ENCODE results near the gene MLLT1. TPM values are rescaled to one million over a fixed set of nuclear protein-coding genes. Genes with fewer than 3 reads are reported as not detected.

Gene MLLT1
- total and polyA plus RNA-seq, 10 of the 15 experiments (the other 5 are each of a cell fraction or from before 2014, with no cell fraction given), result 0.16 to 61.1 (median 8.5) TPM

GRCh38 chr19:6258812-6259311 lies 20.9 kb downstream of the MLLT1 start:
- Histone ChIP-seq H4K20me1 (ENCODE audit: control insufficient read depth, insufficient read depth) (no peaks in the 10 kb centered on the region), H3K4me2 (ENCODE audit: control insufficient read depth, insufficient read depth) (peak overlapping the region; percentile 36; the same call in 1 of the 2 replicates), H3K9me3 (replicated peaks; ENCODE audit: control insufficient read depth, insufficient read depth, low read length) (peaks cover 2% of the 10 kb centered on the region; the same call in 1 of the 3 replicates), H3K27me3 (replicated peaks in 1 of 2; ENCODE audit: control insufficient read depth in 2 of 2, insufficient read depth in 2 of 2, low read length in 1 of 2) (no peaks in the 10 kb centered on the region; a peak in 1 of 4 replicates), H3K79me2 (ENCODE audit: control insufficient read depth, insufficient read depth, low read length) (peaks cover 14% of the 10 kb centered on the region), H3K36me3 (ENCODE audit: control insufficient read depth in 2 of 2, insufficient read depth in 2 of 2, low read length in 1 of 2) (peaks cover 12 to 35% of the 10 kb centered on the region in 2 experiments), H3K27ac (ENCODE audit: control insufficient read depth, insufficient read depth) (peak overlapping the region; percentile 57; the same call in 1 of the 2 replicates), H2AFZ (ENCODE audit: control insufficient read depth, low read depth, low read length) (no peak overlapping the region), H3K4me3 (no peak overlapping the region), H3K9ac (ENCODE audit: control insufficient read depth, insufficient read depth, low read length) (no peak overlapping the region), H3K4me1 (ENCODE audit: control insufficient read depth, insufficient read depth, low read length) (peaks cover 22% of the 10 kb centered on the region)
- ChIA-PET RAD21 (ENCODE audit: unreplicated experiment) (interaction anchor here (0.7 kb wide), 1 partner anchor 73 kb away, joined by 4 read pairs; no protein-coding TSS in a partner anchor), SMC1A (ENCODE audit: uncharacterized antibody, unreplicated experiment) (interaction anchor here (0.6 to 1.3 kb wide), 3 partner anchors 24 to 212 kb away, joined by 3 read pairs; no protein-coding TSS in a partner anchor), CTCF (interaction anchor here (1.0 kb wide), 1 partner anchor 40 kb away, joined by 5 read pairs; no protein-coding TSS in a partner anchor), POLR2A (no interaction called here)
- no peak for ATAC-seq
- FAIRE-seq, result no peak
- no TSS peak for BruUV-seq (replicated peaks)
- in situ Hi-C loops (cut with MboI) (no loop called here), intact Hi-C loops (cut with micrococcal nuclease; ENCODE audit: unreplicated experiment) (no loop called here)
- no peak for DNase-seq (ENCODE audit: low read depth, low spot score)
- over 99% methylated on average over 15 of the region's 15 CpGs for WGBS (ENCODE audit: insufficient coverage, insufficient replicate concordance, low lambda C conversion rate, missing lambda C conversion rate)
- TF ChIP-seq CREB1 (IDR thresholded peaks at IDR 0.05; ENCODE audit: low read depth) (no peak), FOS (IDR thresholded peaks at IDR 0.05; ENCODE audit: borderline replicate concordance, extremely low read depth, insufficient read length) (no peak), ATF3 (IDR thresholded peaks at IDR 0.05; ENCODE audit: borderline replicate concordance, extremely low read depth, low read depth, low read length) (no peak)

- H3K4me2 ChIP-seq (ENCODE audit: control insufficient read depth, insufficient read depth), result no peak overlapping the region
- ATAC-seq, result no peak
- DNase-seq (ENCODE audit: low read depth, low spot score), result no peak
- H3K9ac ChIP-seq (ENCODE audit: control insufficient read depth, insufficient read depth, low read length), result no peak overlapping the region
- no peak for FAIRE-seq
- POLR2A ChIA-PET, result no interaction called here
- no peak overlapping the region for H2AFZ ChIP-seq (ENCODE audit: control insufficient read depth, low read depth, low read length)
- peaks cover 2% of the 10 kb centered on the region; the same call in 1 of the 3 replicates for H3K9me3 ChIP-seq (replicated peaks; ENCODE audit: control insufficient read depth, insufficient read depth, low read length)
- no peak overlapping the region for H3K27ac ChIP-seq (ENCODE audit: control insufficient read depth, insufficient read depth)
- in situ Hi-C loops (cut with MboI) (no loop called here), intact Hi-C loops (cut with micrococcal nuclease; ENCODE audit: unreplicated experiment) (no loop called here)
- RAD21 ChIA-PET (ENCODE audit: unreplicated experiment), result no interaction called here
- peaks cover 25% of the 10 kb centered on the region for H3K4me1 ChIP-seq (ENCODE audit: control insufficient read depth, insufficient read depth, low read length)
- H3K79me2 ChIP-seq (ENCODE audit: control insufficient read depth, insufficient read depth, low read length), result peaks cover 28% of the 10 kb centered on the region
- H3K36me3 ChIP-seq (ENCODE audit: control insufficient read depth in 2 of 2, insufficient read depth in 2 of 2, low read length in 1 of 2), result peaks cover 7 to 11% of the 10 kb centered on the region in 2 experiments; a peak in 3 of 4 replicates
- no peak overlapping the region for H3K4me3 ChIP-seq
- no TSS peak for BruUV-seq (replicated peaks)
- SMC1A ChIA-PET (ENCODE audit: uncharacterized antibody, unreplicated experiment), result no interaction called here
- CTCF ChIA-PET, result no interaction called here
- no peaks in the 10 kb centered on the region for H3K27me3 ChIP-seq (replicated peaks in 1 of 2; ENCODE audit: control insufficient read depth in 2 of 2, insufficient read depth in 2 of 2, low read length in 1 of 2)
- 98% methylated on average over 14 of the region's 14 CpGs for WGBS (ENCODE audit: insufficient coverage, insufficient replicate concordance, low lambda C conversion rate, missing lambda C conversion rate)
- no peaks in the 10 kb centered on the region for H4K20me1 ChIP-seq (ENCODE audit: control insufficient read depth, insufficient read depth)
- TF ChIP-seq ZBED1 (IDR thresholded peaks at IDR 0.05; ENCODE audit: borderline replicate concordance) (no peak), ZBTB4 (CRISPR knock-in tag; IDR thresholded peaks at IDR 0.05) (no peak), EZH2 (IDR thresholded peaks at IDR 0.05; ENCODE audit: borderline replicate concordance, control insufficient read depth, low read depth, low read length) (no peak), CHD4 (IDR thresholded peaks at IDR 0.05) (no peak), CBX3 (IDR thresholded peaks at IDR 0.05; ENCODE audit: borderline replicate concordance, low read depth) (no peak), EED (IDR thresholded peaks at IDR 0.05; ENCODE audit: low read depth) (no peak), USF2 (IDR thresholded peaks at IDR 0.05; ENCODE audit: borderline replicate concordance, low read depth, low read length) (no peak), IKZF1 (conservative IDR thresholded peaks at IDR 0.05) (no peak)
These were observed 25.6 kb downstream of the MLLT1 start for GRCh38 chr19:6253954-6254733.
